Osteoblast (primary cell): Measurements from ENCODE around the gene MAP3K15. TPM values are rescaled to one million over a fixed set of nuclear protein-coding genes. Genes with fewer than 3 reads are reported as not detected.

Source experiments
- DNase-seq: peaks from one replicate; pipeline ENCODE4 v3.0.0; 2011; ENCODE audit warnings: low spot score, mixed read lengths; ENCODE audit not compliant: insufficient read length; ENCODE audit errors: missing footprints
- H2AFZ ChIP-seq: 2 replicates; pipeline ENCODE4 v1.6.0; 2011; ENCODE audit warnings: mild to moderate bottlenecking, low read length
- H3K27ac ChIP-seq: 2 replicates; pipeline ENCODE4 v1.5.1; 2011; ENCODE audit warnings: mild to moderate bottlenecking, low read depth, low read length, moderate library complexity
- H3K27me3 ChIP-seq: 2 replicates; pipeline ENCODE4 v1.6.0; 2012; ENCODE audit warnings: mild to moderate bottlenecking, control low read depth, inconsistent platforms, low read length, moderate library complexity; ENCODE audit not compliant: insufficient read depth
- H3K36me3 ChIP-seq: 2 replicates; pipeline ENCODE4 v1.5.1; 2011; ENCODE audit warnings: mild to moderate bottlenecking, low read length, control low read depth, moderate library complexity; ENCODE audit not compliant: insufficient read depth
- H3K4me1 ChIP-seq: 2 replicates; pipeline ENCODE4 v1.5.1; 2011; ENCODE audit warnings: mild to moderate bottlenecking, low read length, control low read depth, moderate library complexity; ENCODE audit not compliant: insufficient read depth
- H3K4me2 ChIP-seq: 2 replicates; pipeline ENCODE4 v1.6.0; 2011; ENCODE audit warnings: mild to moderate bottlenecking, low read length; ENCODE audit not compliant: insufficient read depth
- H3K4me3 ChIP-seq: fragments of 200-600 bp; sonication (generic); 3 replicates; pipeline ENCODE4 v1.5.1; 2012; ENCODE audit warnings: mild to moderate bottlenecking, low read length, inconsistent platforms; ENCODE audit not compliant: insufficient read depth
- H3K79me2 ChIP-seq: 2 replicates; pipeline ENCODE4 v1.6.0; 2012; ENCODE audit warnings: mild to moderate bottlenecking, low read length, control low read depth, inconsistent platforms; ENCODE audit not compliant: insufficient read depth
- H3K9me3 ChIP-seq: 2 replicates; pipeline ENCODE4 v1.5.1; 2011; ENCODE audit warnings: low read depth, low read length, control low read depth
- H4K20me1 ChIP-seq: 2 replicates; pipeline ENCODE4 v1.6.0; 2012; ENCODE audit warnings: mild to moderate bottlenecking, low read length, control low read depth; ENCODE audit not compliant: insufficient read depth
- total RNA-seq: library from RNA; depleted of rRNA; stranded (reverse); fragments of >200 nt; gene quantifications from 2 replicates; pipeline ENCODE4 v1.2.3, GENCODE V29; 2012
- TF ChIP-seq, protein P1 (sequence below): IDR thresholded peaks from 2 replicates; pipeline ENCODE4 v1.5.1; 2011; ENCODE audit warnings: mild to moderate bottlenecking, low read depth, low read length, moderate library complexity; ENCODE audit errors: extremely low read depth

Gene MAP3K15
- total RNA-seq, 1 donor, result under 0.01 TPM

DNA sequence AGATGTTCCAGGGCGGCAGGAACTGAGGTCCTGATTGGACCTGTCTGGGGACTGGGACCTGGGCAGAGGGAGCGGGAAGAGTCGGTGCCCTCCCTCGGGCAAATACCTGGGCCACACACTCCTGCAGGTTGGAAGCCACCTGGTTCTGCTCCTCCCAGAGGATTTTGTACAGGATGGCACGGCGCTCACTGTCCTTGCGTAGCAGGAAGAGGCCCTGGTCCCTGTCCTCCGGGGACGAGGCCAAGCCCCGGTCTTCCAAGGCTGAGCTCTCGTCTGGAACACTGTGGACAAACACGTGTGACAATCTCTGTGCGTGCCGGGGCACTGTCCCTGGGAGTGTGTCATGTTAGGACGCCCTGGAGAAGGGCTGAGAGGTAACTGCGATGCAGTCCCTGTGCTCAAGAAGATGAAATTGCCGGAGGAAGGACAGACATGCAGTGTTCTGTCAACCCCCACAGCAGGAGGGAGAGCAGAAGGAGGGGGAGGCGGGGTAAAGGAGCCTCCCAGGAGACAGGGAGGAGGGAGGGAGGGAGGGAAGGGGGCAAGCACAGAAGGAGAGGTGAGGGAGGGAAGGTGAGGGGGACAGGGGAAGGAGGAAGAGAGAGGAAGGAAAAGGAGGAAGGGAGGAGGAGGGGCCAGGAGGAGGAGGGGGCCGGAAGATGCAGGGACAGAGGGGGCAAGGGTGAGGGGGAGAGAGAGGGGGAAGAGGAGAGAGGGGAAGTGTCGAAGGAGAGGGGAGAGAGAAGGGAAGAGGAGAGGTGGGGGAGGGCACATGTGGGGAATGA is 142.6 kb downstream of the MAP3K15 start:
- H3K27ac ChIP-seq, result no peak overlapping the region
- TF ChIP-seq, protein P1, sequence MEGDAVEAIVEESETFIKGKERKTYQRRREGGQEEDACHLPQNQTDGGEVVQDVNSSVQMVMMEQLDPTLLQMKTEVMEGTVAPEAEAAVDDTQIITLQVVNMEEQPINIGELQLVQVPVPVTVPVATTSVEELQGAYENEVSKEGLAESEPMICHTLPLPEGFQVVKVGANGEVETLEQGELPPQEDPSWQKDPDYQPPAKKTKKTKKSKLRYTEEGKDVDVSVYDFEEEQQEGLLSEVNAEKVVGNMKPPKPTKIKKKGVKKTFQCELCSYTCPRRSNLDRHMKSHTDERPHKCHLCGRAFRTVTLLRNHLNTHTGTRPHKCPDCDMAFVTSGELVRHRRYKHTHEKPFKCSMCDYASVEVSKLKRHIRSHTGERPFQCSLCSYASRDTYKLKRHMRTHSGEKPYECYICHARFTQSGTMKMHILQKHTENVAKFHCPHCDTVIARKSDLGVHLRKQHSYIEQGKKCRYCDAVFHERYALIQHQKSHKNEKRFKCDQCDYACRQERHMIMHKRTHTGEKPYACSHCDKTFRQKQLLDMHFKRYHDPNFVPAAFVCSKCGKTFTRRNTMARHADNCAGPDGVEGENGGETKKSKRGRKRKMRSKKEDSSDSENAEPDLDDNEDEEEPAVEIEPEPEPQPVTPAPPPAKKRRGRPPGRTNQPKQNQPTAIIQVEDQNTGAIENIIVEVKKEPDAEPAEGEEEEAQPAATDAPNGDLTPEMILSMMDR, result no peak
- peaks cover 8% of the 10 kb centered on the region for H3K27me3 ChIP-seq
- DNase-seq, result peak; percentile 72
- H2AFZ ChIP-seq, result peak overlapping the region; percentile 71
- no peaks in the 10 kb centered on the region for H3K79me2 ChIP-seq
- H3K36me3 ChIP-seq, result no peaks in the 10 kb centered on the region
- peak overlapping the region; percentile 70 for H3K4me3 ChIP-seq
- H3K4me1 ChIP-seq, result peaks cover 8% of the 10 kb centered on the region
- H3K9me3 ChIP-seq, result no peaks in the 10 kb centered on the region
- H4K20me1 ChIP-seq, result no peaks in the 10 kb centered on the region
- H3K4me2 ChIP-seq, result peak overlapping the region; percentile 90

DNA sequence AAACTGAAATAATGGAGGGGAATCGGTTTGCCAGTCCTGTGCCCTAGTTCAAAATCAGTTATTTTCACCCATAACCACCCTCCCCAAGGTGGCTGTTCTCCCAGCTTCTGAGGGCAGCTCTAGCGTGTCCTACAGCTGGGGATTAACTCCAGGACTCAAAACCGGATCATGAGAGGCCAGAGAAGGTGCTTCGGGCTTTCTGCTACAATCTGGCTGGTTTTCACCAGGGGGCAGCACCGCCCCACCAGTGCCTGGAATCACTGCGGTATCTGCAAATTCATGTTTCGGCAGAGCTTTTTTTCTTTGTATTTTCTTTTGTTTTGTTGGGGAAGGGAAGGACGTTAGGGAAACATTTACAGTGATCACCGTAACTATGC is 143.2 kb downstream of the MAP3K15 start:
- peaks cover 8% of the 10 kb centered on the region for H3K27me3 ChIP-seq
- peak; percentile 93 for DNase-seq
- no peak overlapping the region for H3K27ac ChIP-seq
- TF ChIP-seq, protein P1, result peak; percentile 77
- H3K4me1 ChIP-seq, result peaks cover 8% of the 10 kb centered on the region
- no peaks in the 10 kb centered on the region for H4K20me1 ChIP-seq
- H2AFZ ChIP-seq, result peak overlapping the region; percentile 71
- H3K36me3 ChIP-seq, result no peaks in the 10 kb centered on the region
- H3K4me3 ChIP-seq, result peak overlapping the region; percentile 70
- no peaks in the 10 kb centered on the region for H3K9me3 ChIP-seq
- H3K4me2 ChIP-seq, result peak overlapping the region; percentile 90
- H3K79me2 ChIP-seq, result no peaks in the 10 kb centered on the region

DNA sequence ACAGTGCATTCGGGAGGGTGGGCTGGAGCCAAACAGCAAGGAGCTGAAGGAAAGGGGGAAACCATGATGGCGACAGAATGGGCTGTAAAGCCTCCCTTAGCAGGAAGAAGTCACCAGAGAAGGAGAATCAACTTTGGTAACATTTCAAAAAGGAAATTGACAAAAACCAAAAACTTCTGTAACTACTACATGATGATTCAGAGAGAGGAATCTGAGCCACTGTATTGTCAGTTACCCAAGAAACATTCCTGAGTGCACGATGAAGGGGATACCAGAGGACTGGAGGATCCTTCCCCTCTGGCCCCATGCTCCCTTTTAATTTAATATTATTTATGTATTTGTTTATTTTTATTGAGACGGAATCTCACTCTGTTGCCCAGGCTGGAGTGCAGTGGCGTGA is 145.2 kb downstream of the MAP3K15 start:
- H4K20me1 ChIP-seq, result no peaks in the 10 kb centered on the region
- no peak overlapping the region for H3K27ac ChIP-seq
- no peak for DNase-seq
- H3K27me3 ChIP-seq, result peaks cover 8% of the 10 kb centered on the region
- no peaks in the 10 kb centered on the region for H3K9me3 ChIP-seq
- no peaks in the 10 kb centered on the region for H3K79me2 ChIP-seq
- no peak overlapping the region for H3K4me3 ChIP-seq
- peak overlapping the region; percentile 33 for H3K4me2 ChIP-seq
- peak overlapping the region; percentile 41 for H2AFZ ChIP-seq
- H3K36me3 ChIP-seq, result no peaks in the 10 kb centered on the region
- TF ChIP-seq, protein P1, result no peak
- H3K4me1 ChIP-seq, result peaks cover 8% of the 10 kb centered on the region

DNA sequence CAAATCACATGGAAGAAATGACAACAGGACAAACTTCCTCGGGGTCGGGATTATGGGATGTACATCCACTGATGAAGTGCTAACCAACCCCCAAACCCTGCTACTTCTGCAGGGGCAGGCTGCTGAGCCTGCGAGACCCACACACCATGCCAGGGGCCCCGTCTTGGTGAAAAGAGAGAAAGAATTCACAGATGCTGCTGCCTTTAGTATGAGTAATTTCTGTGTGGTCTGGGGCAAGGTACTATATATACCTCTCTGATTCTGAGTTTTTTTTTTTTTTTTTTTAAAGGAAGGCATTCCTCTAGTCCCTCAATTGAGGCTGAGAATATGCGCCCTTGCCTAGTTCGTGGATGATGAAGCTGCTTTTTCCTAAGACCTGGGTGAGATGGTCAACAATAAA is 146.7 kb downstream of the MAP3K15 start:
- TF ChIP-seq, protein P1, result no peak
- H3K4me3 ChIP-seq, result no peak overlapping the region
- H3K9me3 ChIP-seq, result no peaks in the 10 kb centered on the region
- peaks cover 8% of the 10 kb centered on the region for H3K4me1 ChIP-seq
- H3K79me2 ChIP-seq, result no peaks in the 10 kb centered on the region
- H3K36me3 ChIP-seq, result no peaks in the 10 kb centered on the region
- no peak overlapping the region for H2AFZ ChIP-seq
- DNase-seq, result no peak
- H3K4me2 ChIP-seq, result no peak overlapping the region
- H3K27me3 ChIP-seq, result no peaks in the 10 kb centered on the region
- H4K20me1 ChIP-seq, result no peaks in the 10 kb centered on the region
- H3K27ac ChIP-seq, result no peak overlapping the region
